Measurements from ENCODE around the gene BTBD8.

- no peak for TF ChIP-seq SIN3A (IDR thresholded peaks at IDR 0.05; ENCODE audit: low read depth)
- no peak for TF ChIP-seq TCF7L2 (IDR thresholded peaks at IDR 0.05; ENCODE audit: borderline replicate concordance, extremely low read depth, insufficient read depth, insufficient read length)
Measured at GRCh38 chr1:92043621-92044020, 36.5 kb upstream of the BTBD8 start.

Measured in HCT116 (cell line).